Testis (tissue), 2 donors: ENCODE results near the gene DPF3.

Source experiments
- CTCF ChIP-seq, 3 experiments: fragments of 450-650 bp in 2 of 3; fragments of 200-600 bp in 1 of 3; sonication (generic) in 1 of 3; IDR thresholded peaks; one replicate each; pipeline ENCODE4 v1.5.1; 2016 to 2019; ENCODE audit warnings: antibody characterized with exemption in 3 of 3, mild to moderate bottlenecking in 2 of 3, moderate library complexity in 1 of 3
- POLR2A ChIP-seq: fragments of 450-650 bp; IDR thresholded peaks from one replicate; pipeline ENCODE4 v1.6.1; 2017; ENCODE audit warnings: antibody characterized with exemption, mild to moderate bottlenecking, moderate library complexity

- TF ChIP-seq POLR2A: no peak
- TF ChIP-seq CTCF (IDR thresholded peaks at IDR 0.05): no peak
Observed at GRCh38 chr14:72830786-72831594, 62.9 kb downstream of the DPF3 start.
